ENCODE data around the gene LTA. TPM values are rescaled to one million over a fixed set of nuclear protein-coding genes. Genes with fewer than 3 reads are reported as not detected.

Gene LTA
- total and polyA plus RNA-seq, 2 donors (not counting 1 experiment from before 2014, with no cell fraction given): 8.6 to 8.8 TPM

GRCh38 chr6:31579119-31579505, 7.0 kb downstream of the LTA start:
- ATAC-seq (ENCODE audit: low read depth) (no peak), DNase-seq (no peak)
- Mint-ChIP-seq H3K27me3 (no peaks in the 10 kb centered on the region), H3K4me3 (peak overlapping the region; percentile 98), H3K9me3 (ENCODE audit: insufficient read depth) (no peaks in the 10 kb centered on the region), H3K4me1 (peaks cover 83% of the 10 kb centered on the region), H3K27ac (peak overlapping the region; percentile 99)
- peak overlapping the region in 3 of 5 experiments; percentile 83 to 100 (median 85) for H3K4me3 ChIP-seq (ENCODE audit: control extremely low read depth in 1 of 5, extremely low read depth in 1 of 5, insufficient read depth in 1 of 5, low read depth in 2 of 5, low read length in 4 of 5)
- H3K79me2 ChIP-seq (ENCODE audit: control insufficient read depth, insufficient read depth, low read length): peaks cover 89% of the 10 kb centered on the region
- H3K4me1 ChIP-seq (ENCODE audit: control insufficient read depth in 2 of 2, insufficient read depth in 2 of 2, low read length in 2 of 2): peaks cover 65 to 83% of the 10 kb centered on the region in 2 donors
- peak overlapping the region; percentile 97 for H3K9ac ChIP-seq (ENCODE audit: low read length)
- intact Hi-C loops (cut with micrococcal nuclease): no loop called here
- CTCF ChIA-PET: interaction anchor here (1.8 to 35.3 kb wide), 3 partner anchors 16 to 254 kb away, joined by 7 to 2241 read pairs (median 1108); partner anchors contain the start of genes ATP6V1G2, LST1, LTA and NCR3
- H3K27ac ChIP-seq (ENCODE audit: low read length in 2 of 2): peak overlapping the region; percentile 95 to 97
- 93% methylated on average over 2 of the region's 3 CpGs for WGBS (ENCODE audit: insufficient coverage)
- H2AFZ ChIP-seq (ENCODE audit: insufficient read depth, low read depth, low read length, poor library complexity, severe bottlenecking): no peak overlapping the region
- peak overlapping the region; percentile 88 for H3K4me2 ChIP-seq (replicated peaks; ENCODE audit: low read depth, low read length, poor library complexity, severe bottlenecking)
- H3K36me3 ChIP-seq (replicated peaks in 1 of 2; ENCODE audit: control extremely low read depth in 1 of 2, control insufficient read depth in 1 of 2, extremely low read depth in 1 of 2, insufficient read depth in 2 of 2, low read length in 1 of 2): peaks cover 2 to 39% of the 10 kb centered on the region in 2 experiments
- no peaks in the 10 kb centered on the region for H3K27me3 ChIP-seq (replicated peaks in 1 of 4; ENCODE audit: control extremely low read depth in 1 of 4, control insufficient read depth in 3 of 4, insufficient read depth in 4 of 4, low read length in 3 of 4)
- POLR2A ChIA-PET: interaction anchor here (35.3 to 42.6 kb wide), 2 partner anchors 6 to 13 kb away, joined by 1450 read pairs; partner anchors contain the start of genes ATP6V1G2, LST1, LTA and LTB
- H3K9me3 ChIP-seq (ENCODE audit: control extremely low read depth in 1 of 3, control insufficient read depth in 2 of 3, insufficient read depth in 1 of 3, low read length in 2 of 3): no peaks in the 10 kb centered on the region
- TF ChIP-seq EZH2 (IDR thresholded peaks at IDR 0.05; ENCODE audit: borderline replicate concordance, insufficient read depth, low read depth, low read length, poor library complexity, severe bottlenecking): no peak
- TF ChIP-seq CTCF (IDR thresholded peaks at IDR 0.05): no peak
- peaks cover 33% of the 10 kb centered on the region for H4K20me1 ChIP-seq (ENCODE audit: control insufficient read depth, insufficient read depth, low read length, poor library complexity, severe bottlenecking)

All from B cell (primary cell).